ENCODE data around the gene RBPMS2.

The RBPMS2 gene

DNA sequence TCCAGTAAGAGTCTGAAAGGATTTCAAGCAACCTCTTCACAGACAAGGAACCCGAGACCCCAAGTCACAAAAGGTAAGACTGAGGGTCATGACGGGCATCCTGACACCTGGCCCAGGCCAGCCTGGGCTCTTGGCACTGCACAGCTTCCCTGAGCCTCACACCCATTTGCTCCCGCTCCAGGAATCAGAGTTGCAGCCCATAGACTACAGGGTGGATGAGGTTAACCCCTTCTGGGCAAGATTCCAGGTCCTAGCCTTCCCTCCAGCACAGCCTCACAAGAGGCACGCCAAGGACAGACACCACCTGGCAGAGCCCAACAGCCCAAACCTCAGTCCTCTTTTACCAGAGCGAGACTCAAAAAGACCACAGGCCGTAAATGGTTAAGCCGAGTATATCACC is 36.2 kb downstream of the RBPMS2 start:
- Histone ChIP-seq H3K79me2 (ENCODE audit: insufficient read depth, low read depth) (no peaks in the 10 kb centered on the region), H3K36me3 (ENCODE audit: insufficient read depth) (no peaks in the 10 kb centered on the region), H3K4me2 (no peak overlapping the region), H3K9ac (no peak overlapping the region), H3K27me3 (ENCODE audit: insufficient read depth, low read depth) (no peaks in the 10 kb centered on the region), H4K20me1 (ENCODE audit: insufficient read depth) (no peaks in the 10 kb centered on the region), H3K4me3 (IDR thresholded peaks at IDR 0.05; ENCODE audit: insufficient read depth, low read depth, low read length) (no peak overlapping the region), H3K4me1 (ENCODE audit: low read depth, poor library complexity, severe bottlenecking) (no peaks in the 10 kb centered on the region), H3K27ac (no peak overlapping the region), H2AFZ (ENCODE audit: low read depth) (no peak overlapping the region)
- TF ChIP-seq, protein P1, sequence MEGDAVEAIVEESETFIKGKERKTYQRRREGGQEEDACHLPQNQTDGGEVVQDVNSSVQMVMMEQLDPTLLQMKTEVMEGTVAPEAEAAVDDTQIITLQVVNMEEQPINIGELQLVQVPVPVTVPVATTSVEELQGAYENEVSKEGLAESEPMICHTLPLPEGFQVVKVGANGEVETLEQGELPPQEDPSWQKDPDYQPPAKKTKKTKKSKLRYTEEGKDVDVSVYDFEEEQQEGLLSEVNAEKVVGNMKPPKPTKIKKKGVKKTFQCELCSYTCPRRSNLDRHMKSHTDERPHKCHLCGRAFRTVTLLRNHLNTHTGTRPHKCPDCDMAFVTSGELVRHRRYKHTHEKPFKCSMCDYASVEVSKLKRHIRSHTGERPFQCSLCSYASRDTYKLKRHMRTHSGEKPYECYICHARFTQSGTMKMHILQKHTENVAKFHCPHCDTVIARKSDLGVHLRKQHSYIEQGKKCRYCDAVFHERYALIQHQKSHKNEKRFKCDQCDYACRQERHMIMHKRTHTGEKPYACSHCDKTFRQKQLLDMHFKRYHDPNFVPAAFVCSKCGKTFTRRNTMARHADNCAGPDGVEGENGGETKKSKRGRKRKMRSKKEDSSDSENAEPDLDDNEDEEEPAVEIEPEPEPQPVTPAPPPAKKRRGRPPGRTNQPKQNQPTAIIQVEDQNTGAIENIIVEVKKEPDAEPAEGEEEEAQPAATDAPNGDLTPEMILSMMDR (conservative IDR thresholded peaks at IDR 0.05; ENCODE audit: low read depth, low read length) = no peak

DNA sequence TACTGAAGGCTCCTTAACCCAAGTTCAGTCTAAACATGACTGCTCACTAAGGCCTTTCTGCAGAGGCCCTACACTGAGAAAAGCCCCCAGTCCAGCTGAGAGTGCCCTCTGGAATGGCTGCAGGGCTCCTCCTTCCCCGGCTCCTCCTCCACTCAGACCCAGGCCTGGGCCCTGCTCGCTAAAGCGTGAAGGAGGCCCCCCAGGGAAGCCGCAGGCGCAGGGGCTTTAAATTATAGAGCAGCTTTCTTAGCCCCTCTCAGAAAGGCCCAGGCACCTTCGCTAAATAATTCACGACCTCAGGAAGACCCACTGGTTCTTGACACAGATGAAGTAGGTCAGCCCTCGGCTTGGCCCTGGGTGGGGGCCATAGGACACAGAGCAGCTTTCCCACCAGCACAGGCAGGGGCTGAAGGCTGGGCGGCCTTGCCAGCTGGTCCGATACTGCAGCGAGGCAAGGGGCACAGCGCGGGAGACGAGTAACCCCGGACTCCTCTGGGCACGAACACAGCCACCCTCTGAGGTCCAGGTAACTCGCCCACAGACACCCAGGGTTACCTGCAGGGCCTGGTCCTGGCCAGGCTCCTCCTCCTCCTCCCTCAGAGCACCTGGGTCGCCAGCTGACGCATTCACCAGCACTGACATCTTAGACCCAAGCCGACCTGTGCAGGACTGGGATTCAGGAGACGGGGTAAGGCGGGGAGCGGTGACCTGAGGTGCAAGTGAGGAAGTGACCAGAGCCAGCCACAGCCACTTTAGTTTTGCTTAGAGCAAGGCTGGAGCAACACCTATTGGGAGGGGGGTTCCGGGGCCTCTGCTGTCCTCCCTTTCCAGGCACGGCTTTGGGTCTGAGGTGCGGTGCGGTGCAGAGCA is 36.9 kb downstream of the RBPMS2 start:
- Histone ChIP-seq H3K4me2 (no peak overlapping the region), H3K36me3 (ENCODE audit: insufficient read depth) (no peaks in the 10 kb centered on the region), H3K27ac (no peak overlapping the region), H3K79me2 (ENCODE audit: insufficient read depth, low read depth) (no peaks in the 10 kb centered on the region), H3K4me3 (IDR thresholded peaks at IDR 0.05; ENCODE audit: insufficient read depth, low read depth, low read length) (no peak overlapping the region), H3K4me1 (ENCODE audit: low read depth, poor library complexity, severe bottlenecking) (no peaks in the 10 kb centered on the region), H4K20me1 (ENCODE audit: insufficient read depth) (no peaks in the 10 kb centered on the region), H3K9ac (no peak overlapping the region), H2AFZ (ENCODE audit: low read depth) (no peak overlapping the region), H3K27me3 (ENCODE audit: insufficient read depth, low read depth) (no peaks in the 10 kb centered on the region)
- TF ChIP-seq, protein P1 (conservative IDR thresholded peaks at IDR 0.05; ENCODE audit: low read depth, low read length) = no peak

DNA sequence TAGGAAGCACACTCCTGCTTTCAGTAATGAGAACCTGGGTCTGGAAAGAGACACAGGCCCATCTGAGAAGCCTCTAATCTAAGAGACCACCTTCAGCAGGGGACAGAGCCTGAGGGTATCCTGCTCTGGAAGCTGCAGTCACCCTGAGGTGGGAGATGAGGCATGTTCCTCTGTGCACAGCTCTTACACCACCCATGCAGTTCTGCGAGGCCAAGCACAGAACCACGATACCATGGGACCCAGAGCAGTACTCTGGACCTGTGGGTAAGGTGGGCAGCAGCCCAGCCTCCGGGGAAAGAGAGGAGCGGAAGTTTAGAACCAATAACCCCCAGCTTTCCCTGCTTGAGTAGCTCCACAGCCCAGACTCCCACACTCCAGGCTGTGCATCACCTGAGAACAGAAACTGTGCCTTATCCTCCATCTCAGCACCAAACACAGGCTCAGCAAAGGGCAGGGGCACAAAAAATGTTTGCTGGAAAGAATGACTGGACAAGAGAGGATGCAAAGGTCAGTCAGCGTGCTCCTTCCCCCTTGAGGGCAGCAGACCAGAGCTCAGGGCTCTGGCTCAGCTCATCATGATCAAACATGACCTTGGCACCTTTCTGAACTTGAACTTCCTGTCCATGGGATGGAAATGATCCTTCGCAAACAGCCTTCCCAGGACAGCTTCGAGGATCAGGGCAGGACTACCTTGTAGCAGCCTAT is 43.1 kb downstream of the RBPMS2 start:
- no peaks in the 10 kb centered on the region for H3K27me3 ChIP-seq (ENCODE audit: insufficient read depth, low read depth)
- no peak overlapping the region for H3K27ac ChIP-seq
- TF ChIP-seq, protein P1 (conservative IDR thresholded peaks at IDR 0.05; ENCODE audit: low read depth, low read length) = no peak
- H3K36me3 ChIP-seq (ENCODE audit: insufficient read depth) = no peaks in the 10 kb centered on the region
- no peaks in the 10 kb centered on the region for H3K79me2 ChIP-seq (ENCODE audit: insufficient read depth, low read depth)
- no peak overlapping the region for H2AFZ ChIP-seq (ENCODE audit: low read depth)
- H3K4me3 ChIP-seq (IDR thresholded peaks at IDR 0.05; ENCODE audit: insufficient read depth, low read depth, low read length) = no peak overlapping the region
- H4K20me1 ChIP-seq (ENCODE audit: insufficient read depth) = no peaks in the 10 kb centered on the region
- H3K4me2 ChIP-seq = no peak overlapping the region
- H3K4me1 ChIP-seq (ENCODE audit: low read depth, poor library complexity, severe bottlenecking) = peaks cover 7% of the 10 kb centered on the region
- no peak overlapping the region for H3K9ac ChIP-seq

DNA sequence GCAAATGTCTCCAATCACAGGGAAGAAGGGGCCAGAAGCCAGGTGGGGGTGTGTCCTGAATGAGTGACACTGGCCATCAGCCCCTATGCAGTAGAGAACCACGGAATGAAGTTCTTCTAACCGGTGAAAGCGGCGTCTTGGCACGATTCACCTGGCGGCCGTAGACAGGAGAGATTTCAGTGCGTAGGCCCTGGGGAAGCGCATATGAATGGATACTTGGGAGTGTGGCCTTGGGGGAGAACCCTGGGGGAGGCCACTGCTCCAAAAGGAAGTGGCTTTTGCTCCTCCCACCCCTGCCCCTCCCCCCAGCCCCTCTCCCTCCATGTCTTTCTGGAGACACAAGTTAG is 43.6 kb downstream of the RBPMS2 start:
- TF ChIP-seq, protein P1 (conservative IDR thresholded peaks at IDR 0.05; ENCODE audit: low read depth, low read length) = no peak
- H3K4me1 ChIP-seq (ENCODE audit: low read depth, poor library complexity, severe bottlenecking) = peaks cover 7% of the 10 kb centered on the region
- H3K79me2 ChIP-seq (ENCODE audit: insufficient read depth, low read depth) = no peaks in the 10 kb centered on the region
- no peak overlapping the region for H3K4me3 ChIP-seq (IDR thresholded peaks at IDR 0.05; ENCODE audit: insufficient read depth, low read depth, low read length)
- H2AFZ ChIP-seq (ENCODE audit: low read depth) = 0 out of 2 replicates have a peak overlapping the region, but pooled peaks have one; percentile 21
- H3K27me3 ChIP-seq (ENCODE audit: insufficient read depth, low read depth) = no peaks in the 10 kb centered on the region
- no peaks in the 10 kb centered on the region for H3K36me3 ChIP-seq (ENCODE audit: insufficient read depth)
- H4K20me1 ChIP-seq (ENCODE audit: insufficient read depth) = no peaks in the 10 kb centered on the region
- H3K27ac ChIP-seq = no peak overlapping the region
- H3K9ac ChIP-seq = no peak overlapping the region
- no peak overlapping the region; the same call in 1 of the 2 replicates for H3K4me2 ChIP-seq

All from KMS-11 (cell line).